ENCODE measurements around the gene CPT1C.

- no peak for TF ChIP-seq POLR2A (IDR thresholded peaks at IDR 0.05; ENCODE audit: low read depth, low read length)
- TF ChIP-seq CTCF (IDR thresholded peaks at IDR 0.05; ENCODE audit: extremely low read depth in 1 of 2, insufficient read depth in 1 of 2, low read depth in 1 of 2, low read length in 2 of 2), result no peak
- TF ChIP-seq EZH2 (IDR thresholded peaks at IDR 0.05; ENCODE audit: borderline replicate concordance, low read depth, low read length, severe bottlenecking), result no peak
Observed at GRCh38 chr19:49651820-49652550, 38.9 kb upstream of the CPT1C start.
